A549 (cell line): Measurements from ENCODE around the gene RBBP5. TPM values are rescaled to one million over a fixed set of nuclear protein-coding genes. Genes with fewer than 3 reads are reported as not detected.

Experiments
- ATAC-seq, 2 experiments: fragments of 200-7000 bp in 1 of 2; fragments of >200 bp in 1 of 2; cut with Nextera tagmentation in 1 of 2; cut with Tn5 transposase in 1 of 2; 3 replicates each; pipeline versions ENCODE4 v1.8.0 to v1.9.1; 2018 to 2020; ENCODE audit warnings: mild to moderate bottlenecking in 1 of 2, moderate library complexity in 1 of 2
- CTCF ChIA-PET: fragments of 300-600 bp; sonication (Branson Sonifier 250); formaldehyde crosslinking; extraction: SDS; loops from one replicate; lab custom pipeline; 2021; ENCODE audit warnings: antibody characterized with exemption, inconsistent platforms; lab: Yijun Ruan, JAX
- POLR2A ChIA-PET: fragments of 350-600 bp; formaldehyde crosslinking; extraction: SDS; loops from one replicate; lab custom pipeline; 2021; ENCODE audit warnings: antibody characterized with exemption, inconsistent platforms; lab: Yijun Ruan, JAX
- DNase-seq, 2 experiments: peaks; one replicate each; pipeline versions ENCODE4 v3.0.0 to v3.0.0-alpha.2; 2011 to 2016; ENCODE audit warnings: low read depth in 1 of 2, low spot score in 1 of 2
- FAIRE-seq: peaks from 2 replicates; lab custom pipeline; 2011; peaks lifted over from hg19 to GRCh38; lab: Jason Lieb, UNC
- H3K27ac ChIP-seq, 2 experiments: fragments of >200 bp; sonication (Bioruptor Twin); formaldehyde crosslinking; 3 replicates each; pipeline ENCODE4 v1.5.1; 2016 to 2017
- H3K4me1 ChIP-seq: fragments of >200 bp; sonication (Bioruptor Twin); formaldehyde crosslinking; 3 replicates; pipeline ENCODE4 v1.6.1; 2016
- H3K4me2 ChIP-seq: fragments of >200 bp; sonication (Bioruptor Twin); formaldehyde crosslinking; 3 replicates; pipeline ENCODE4 v1.6.1; 2016
- H3K4me3 ChIP-seq: fragments of >200 bp; sonication (Bioruptor Twin); formaldehyde crosslinking; 3 replicates; pipeline ENCODE4 v1.5.1; 2016
- H3K9me3 ChIP-seq: fragments of >200 bp; sonication (Bioruptor Twin); formaldehyde crosslinking; 3 replicates; pipeline ENCODE4 v1.6.1; 2016
- BHLHE40 ChIP-seq: IDR thresholded peaks from 2 replicates; pipeline ENCODE4 v1.6.1; 2012; ENCODE audit warnings: low read depth, low read length, inconsistent platforms
- CBX2 ChIP-seq: fragments of 200-600 bp; sonication (generic); IDR thresholded peaks from 2 replicates; pipeline ENCODE4 v1.6.1; 2016; ENCODE audit warnings: low read depth, mild to moderate bottlenecking, borderline replicate concordance
- CBX8 ChIP-seq: fragments of 200-600 bp; sonication (generic); IDR thresholded peaks from 2 replicates; pipeline ENCODE4 v1.6.1; 2016
- CHD4 ChIP-seq: fragments of 200-600 bp; sonication (generic); IDR thresholded peaks from 2 replicates; pipeline ENCODE4 v1.6.1; 2016; ENCODE audit warnings: antibody characterized with exemption, mild to moderate bottlenecking, borderline replicate concordance
- CTCF ChIP-seq: fragments of >200 bp; sonication (Bioruptor Twin); formaldehyde crosslinking; IDR thresholded peaks from 3 replicates; pipeline ENCODE4 v1.5.1; 2016
- E2F6 ChIP-seq: IDR thresholded peaks from 2 replicates; pipeline ENCODE4 v1.6.1; 2012; ENCODE audit warnings: low read depth, borderline replicate concordance
- EHF ChIP-seq: fragments of 250-450 bp; sonication (Bioruptor Pico); IDR thresholded peaks from 2 replicates; pipeline ENCODE4 v1.5.0; 2020; ENCODE audit warnings: mild to moderate bottlenecking
- HES2 ChIP-seq: fragments of >200 bp; sonication (Bioruptor Twin); formaldehyde crosslinking; IDR thresholded peaks from 2 replicates; pipeline ENCODE4 v1.6.1; 2016
- HOXB13 ChIP-seq: fragments of 250-450 bp; sonication (Bioruptor Pico); IDR thresholded peaks from 2 replicates; pipeline ENCODE4 v1.5.0; 2020; ENCODE audit warnings: low read depth, mild to moderate bottlenecking, moderate library complexity
- HOXB5 ChIP-seq: fragments of 250-450 bp; sonication (Bioruptor Pico); IDR thresholded peaks from 2 replicates; pipeline ENCODE4 v1.5.0; 2020; ENCODE audit warnings: mild to moderate bottlenecking, moderate library complexity
- JUN ChIP-seq, 2 experiments: fragments of >200 bp; sonication (Bioruptor Twin); formaldehyde crosslinking; IDR thresholded peaks; 2 replicates in 1 of 2; 3 replicates in 1 of 2; pipeline ENCODE4 v1.6.1; 2016 to 2017
- MAFK ChIP-seq: fragments of 450-650 bp; IDR thresholded peaks from 2 replicates; pipeline ENCODE4 v1.6.1; 2014; ENCODE audit not compliant: partially characterized antibody
- MAX ChIP-seq: IDR thresholded peaks from 2 replicates; pipeline ENCODE4 v1.6.1; 2012
- MAZ ChIP-seq: fragments of 150-350 bp; IDR thresholded peaks from 2 replicates; pipeline ENCODE4 v1.6.1; 2014; ENCODE audit warnings: antibody characterized with exemption, low read depth, low read length, borderline replicate concordance
- NFE2L2 ChIP-seq: fragments of 150-350 bp; conservative IDR thresholded peaks from 2 replicates; pipeline ENCODE4 v1.6.1; 2014; ENCODE audit warnings: low read length
- POLR2A ChIP-seq: IDR thresholded peaks from 2 replicates; pipeline ENCODE4 v1.6.1; 2012; ENCODE audit warnings: mild to moderate bottlenecking, low read length
- ZFP36 ChIP-seq: fragments of 450-650 bp; IDR thresholded peaks from 2 replicates; pipeline ENCODE4 v1.6.1; 2014; ENCODE audit warnings: borderline replicate concordance; ENCODE audit not compliant: partially characterized antibody
- WGBS: methylation state at CpG from one replicate; pipeline ENCODE4 v1.1.6; 2017; ENCODE audit errors: missing lambda C conversion rate; 5-methylcytosine and 5-hydroxymethylcytosine counted together
- polyA plus RNA-seq, 4 experiments: library from polyadenylated mRNA; depleted of rRNA in 3 of 4; stranded (reverse); fragments of >200 nt; fragmentation: RNase III in 1 of 4; extraction: RNeasy Plus Mini Kit Qiagen cat#74134 plus additional on column Dnase treatment in 1 of 4; gene quantifications; 2 replicates in 3 of 4; 3 replicates in 1 of 4; pipeline ENCODE4 v1.2.3, GENCODE V29; 2011 to 2017
- TF ChIP-seq, protein P1 (sequence below): fragments of 150-350 bp; IDR thresholded peaks from 2 replicates; pipeline ENCODE4 v1.6.1; 2014; ENCODE audit warnings: low read depth, mild to moderate bottlenecking, low read length
- TF ChIP-seq, protein P2 (sequence below): fragments of 200-600 bp; sonication (generic); IDR thresholded peaks from 2 replicates; pipeline ENCODE4 v1.6.1; 2016; ENCODE audit warnings: antibody characterized with exemption, mild to moderate bottlenecking, moderate library complexity
- TF ChIP-seq, protein P3 (sequence below): fragments of 450-650 bp; IDR thresholded peaks from 2 replicates; pipeline ENCODE4 v1.6.1; 2014; ENCODE audit warnings: antibody characterized with exemption

The RBBP5 gene
- polyA plus RNA-seq, 2 of the 4 experiments (the other 2 are of a cell fraction): 15.9 to 21.8 TPM

DNA sequence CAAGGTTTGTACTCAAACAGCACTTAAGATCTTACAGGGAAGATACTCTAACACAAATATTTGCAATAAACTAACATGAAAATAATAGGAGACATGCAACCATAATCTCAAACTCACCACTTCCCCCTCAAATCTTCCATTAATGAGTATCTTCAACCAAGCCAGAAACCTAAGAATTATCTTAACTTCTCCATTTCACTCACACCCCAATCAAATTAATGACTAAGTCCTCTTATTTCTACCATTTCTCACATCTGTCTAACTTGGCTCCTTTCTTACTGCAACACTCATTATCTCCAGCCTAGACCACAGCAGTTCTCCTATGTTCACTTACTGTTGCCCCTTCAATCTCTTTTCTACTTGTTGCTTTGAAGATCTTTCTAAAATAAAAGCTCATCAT is 10.4 kb downstream of the RBBP5 start (continued):
- TF ChIP-seq, protein P1, sequence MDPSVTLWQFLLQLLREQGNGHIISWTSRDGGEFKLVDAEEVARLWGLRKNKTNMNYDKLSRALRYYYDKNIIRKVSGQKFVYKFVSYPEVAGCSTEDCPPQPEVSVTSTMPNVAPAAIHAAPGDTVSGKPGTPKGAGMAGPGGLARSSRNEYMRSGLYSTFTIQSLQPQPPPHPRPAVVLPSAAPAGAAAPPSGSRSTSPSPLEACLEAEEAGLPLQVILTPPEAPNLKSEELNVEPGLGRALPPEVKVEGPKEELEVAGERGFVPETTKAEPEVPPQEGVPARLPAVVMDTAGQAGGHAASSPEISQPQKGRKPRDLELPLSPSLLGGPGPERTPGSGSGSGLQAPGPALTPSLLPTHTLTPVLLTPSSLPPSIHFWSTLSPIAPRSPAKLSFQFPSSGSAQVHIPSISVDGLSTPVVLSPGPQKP: no peak

GRCh38 chr1:205109711-205110110 is 12.1 kb downstream of the RBBP5 start:
- WGBS: 94% methylated on average over 5 of the region's 5 CpGs
- CTCF ChIA-PET: interaction anchor here (0.8 to 5.5 kb wide), 9 partner anchors 8 to 146 kb away, joined by 3 to 31 read pairs (median 4); partner anchors contain the start of gene RBBP5
- DNase-seq (no peak), ATAC-seq (no peak), FAIRE-seq (no peak)
- Histone ChIP-seq H3K27ac (no peak overlapping the region), H3K4me2 (no peak overlapping the region), H3K9me3 (no peaks in the 10 kb centered on the region), H3K4me1 (no peaks in the 10 kb centered on the region), H3K4me3 (no peak overlapping the region)
- TF ChIP-seq CTCF: no peak
- no peak for TF ChIP-seq MAX
- no peak for TF ChIP-seq HOXB5
- TF ChIP-seq MAZ: no peak
- no peak for TF ChIP-seq NFE2L2
- no peak for TF ChIP-seq CBX2
- TF ChIP-seq E2F6: no peak
- TF ChIP-seq CHD4: no peak
- TF ChIP-seq CBX8: no peak
- no peak for TF ChIP-seq JUN (IDR thresholded peaks at IDR 0.05)
- POLR2A ChIA-PET: interaction anchor here (1.1 to 1.4 kb wide), 2 partner anchors 8 to 12 kb away, joined by 3 to 5 read pairs; partner anchors contain the start of gene RBBP5

DNA sequence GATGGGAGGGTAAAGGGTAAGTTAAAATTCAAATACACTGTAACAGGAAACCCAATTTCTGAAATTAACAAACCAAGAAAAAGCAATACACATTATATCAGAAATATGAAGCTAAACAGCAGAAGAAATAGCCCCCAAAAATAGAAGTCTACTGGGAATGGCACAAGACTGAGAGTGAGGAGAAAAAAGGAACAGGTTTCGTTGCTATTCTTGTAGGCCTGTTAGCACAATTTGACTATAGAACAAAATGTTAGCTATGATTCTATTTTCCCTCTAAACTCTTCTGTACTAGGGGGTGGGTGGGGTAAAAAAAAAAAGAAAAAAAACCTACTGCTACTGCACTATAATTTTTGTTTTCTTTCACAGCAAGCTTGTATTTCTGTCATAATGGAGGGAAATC is 12.5 kb downstream of the RBBP5 start:
- H3K4me1 ChIP-seq: no peaks in the 10 kb centered on the region
- H3K27ac ChIP-seq: no peak overlapping the region
- POLR2A ChIA-PET: interaction anchor here (1.1 to 1.4 kb wide), 2 partner anchors 9 to 13 kb away, joined by 3 to 5 read pairs; partner anchors contain the start of gene RBBP5
- FAIRE-seq (no peak), ATAC-seq (no peak), DNase-seq (no peak)
- TF ChIP-seq, protein P2, sequence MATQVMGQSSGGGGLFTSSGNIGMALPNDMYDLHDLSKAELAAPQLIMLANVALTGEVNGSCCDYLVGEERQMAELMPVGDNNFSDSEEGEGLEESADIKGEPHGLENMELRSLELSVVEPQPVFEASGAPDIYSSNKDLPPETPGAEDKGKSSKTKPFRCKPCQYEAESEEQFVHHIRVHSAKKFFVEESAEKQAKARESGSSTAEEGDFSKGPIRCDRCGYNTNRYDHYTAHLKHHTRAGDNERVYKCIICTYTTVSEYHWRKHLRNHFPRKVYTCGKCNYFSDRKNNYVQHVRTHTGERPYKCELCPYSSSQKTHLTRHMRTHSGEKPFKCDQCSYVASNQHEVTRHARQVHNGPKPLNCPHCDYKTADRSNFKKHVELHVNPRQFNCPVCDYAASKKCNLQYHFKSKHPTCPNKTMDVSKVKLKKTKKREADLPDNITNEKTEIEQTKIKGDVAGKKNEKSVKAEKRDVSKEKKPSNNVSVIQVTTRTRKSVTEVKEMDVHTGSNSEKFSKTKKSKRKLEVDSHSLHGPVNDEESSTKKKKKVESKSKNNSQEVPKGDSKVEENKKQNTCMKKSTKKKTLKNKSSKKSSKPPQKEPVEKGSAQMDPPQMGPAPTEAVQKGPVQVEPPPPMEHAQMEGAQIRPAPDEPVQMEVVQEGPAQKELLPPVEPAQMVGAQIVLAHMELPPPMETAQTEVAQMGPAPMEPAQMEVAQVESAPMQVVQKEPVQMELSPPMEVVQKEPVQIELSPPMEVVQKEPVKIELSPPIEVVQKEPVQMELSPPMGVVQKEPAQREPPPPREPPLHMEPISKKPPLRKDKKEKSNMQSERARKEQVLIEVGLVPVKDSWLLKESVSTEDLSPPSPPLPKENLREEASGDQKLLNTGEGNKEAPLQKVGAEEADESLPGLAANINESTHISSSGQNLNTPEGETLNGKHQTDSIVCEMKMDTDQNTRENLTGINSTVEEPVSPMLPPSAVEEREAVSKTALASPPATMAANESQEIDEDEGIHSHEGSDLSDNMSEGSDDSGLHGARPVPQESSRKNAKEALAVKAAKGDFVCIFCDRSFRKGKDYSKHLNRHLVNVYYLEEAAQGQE: no peak
- TF ChIP-seq ZFP36 (no peak), MAFK (no peak), MAZ (no peak), BHLHE40 (no peak), POLR2A (no peak), HES2 (no peak), HOXB13 (CRISPR knock-in tag) (no peak), EHF (CRISPR knock-in tag) (no peak)
- TF ChIP-seq, protein P3, sequence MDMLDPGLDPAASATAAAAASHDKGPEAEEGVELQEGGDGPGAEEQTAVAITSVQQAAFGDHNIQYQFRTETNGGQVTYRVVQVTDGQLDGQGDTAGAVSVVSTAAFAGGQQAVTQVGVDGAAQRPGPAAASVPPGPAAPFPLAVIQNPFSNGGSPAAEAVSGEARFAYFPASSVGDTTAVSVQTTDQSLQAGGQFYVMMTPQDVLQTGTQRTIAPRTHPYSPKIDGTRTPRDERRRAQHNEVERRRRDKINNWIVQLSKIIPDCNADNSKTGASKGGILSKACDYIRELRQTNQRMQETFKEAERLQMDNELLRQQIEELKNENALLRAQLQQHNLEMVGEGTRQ: no peak
- WGBS: 77% methylated on average over 1 of the region's 1 CpG
- CTCF ChIA-PET: interaction anchor here (0.8 to 5.5 kb wide), 9 partner anchors 9 to 147 kb away, joined by 3 to 31 read pairs (median 4); partner anchors contain the start of gene RBBP5
- no peaks in the 10 kb centered on the region for H3K9me3 ChIP-seq
- no peak overlapping the region for H3K4me3 ChIP-seq
- H3K4me2 ChIP-seq: no peak overlapping the region
